Hematopoietic multipotent progenitor cell treated with erythropoietin and hydrocortisone succinate and interleukin-3 and kit ligand, for 17 days (in vitro differentiated cells): ENCODE measurements around the gene ATXN3.
"Not testable (repeated sequence)": the region's sequence is repeated elsewhere in the genome, so short reads cannot be mapped to it uniquely, and the experiment has no call there.

Experiments used
- DNase-seq: peaks from one replicate; pipeline ENCODE4 v3.0.0-alpha.2; 2015; ENCODE audit warnings: low spot score

Gene ATXN3

GRCh38 chr14:92058006-92058917 lies 48.1 kb downstream of the ATXN3 start:
- no peak for DNase-seq

DNA sequence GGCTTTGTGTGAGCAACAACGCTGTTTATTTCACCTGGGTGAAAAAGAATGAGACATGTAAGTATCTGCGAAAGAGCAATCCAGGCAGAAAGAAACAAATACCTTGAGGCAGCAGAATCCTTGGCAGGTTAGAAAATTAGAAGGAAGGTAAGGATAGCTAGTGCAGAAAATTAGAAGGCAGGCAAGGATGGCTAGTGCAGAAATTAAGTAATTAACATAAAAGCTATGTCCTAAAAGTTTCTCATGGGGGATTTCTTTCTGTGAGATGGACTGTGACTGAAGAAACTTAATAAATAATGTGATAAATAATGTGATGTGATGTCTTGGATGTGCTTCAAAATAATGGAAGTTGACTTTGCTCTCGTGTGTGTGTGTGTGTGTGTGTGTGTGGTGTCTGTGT lies 56.6 kb downstream of the ATXN3 start:
- no peak for DNase-seq

DNA sequence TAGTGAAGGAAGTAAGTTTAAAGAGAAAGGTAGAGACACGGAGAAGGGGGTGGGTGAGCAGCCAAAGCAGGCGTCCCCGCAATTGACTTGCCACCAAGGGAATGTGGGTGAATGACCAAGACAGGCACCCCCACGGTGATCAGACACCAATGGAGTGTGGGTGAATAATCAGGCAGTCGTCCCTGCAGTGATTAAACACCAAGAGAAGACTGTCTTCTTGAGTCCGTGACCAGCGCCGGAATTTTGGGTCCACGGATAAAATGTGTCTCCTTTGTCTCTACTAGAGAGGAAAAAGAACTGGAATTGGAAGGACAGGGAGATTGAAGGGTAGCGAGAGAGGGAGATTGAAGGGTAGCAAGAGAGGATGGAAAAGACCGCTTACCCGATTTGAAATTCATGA lies 57.2 kb downstream of the ATXN3 start:
- DNase-seq, result not testable (repeated sequence)

- DNase-seq, result not testable (repeated sequence)
Observed at GRCh38 chr14:92045904-92046303, 60.5 kb downstream of the ATXN3 start.

DNA sequence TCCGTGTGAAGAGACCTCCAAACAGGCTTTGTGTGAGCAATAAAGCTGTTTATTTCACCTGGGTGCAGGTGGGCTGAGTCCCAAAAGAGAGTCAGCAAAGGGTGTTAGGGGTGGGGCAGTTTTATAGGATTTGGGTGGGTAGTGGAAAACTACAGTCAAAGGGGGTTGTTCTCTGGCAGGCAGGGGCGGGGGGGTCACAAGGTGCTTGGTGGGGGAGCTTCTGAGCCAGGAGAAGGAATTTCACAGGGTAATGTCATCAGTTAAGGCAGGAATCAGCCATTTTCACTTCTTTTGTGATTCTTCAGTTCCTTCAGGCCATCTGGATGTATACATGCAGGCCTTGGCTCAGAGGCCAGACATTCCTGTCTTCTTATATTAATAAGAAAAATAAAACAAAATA lies 64.6 kb downstream of the ATXN3 start:
- DNase-seq, result not testable (repeated sequence)

- no peak for DNase-seq
Observed at GRCh38 chr14:92041203-92041602, 65.2 kb downstream of the ATXN3 start.

GRCh38 chr14:92040431-92041051 lies 65.8 kb downstream of the ATXN3 start:
- peak; percentile 23 for DNase-seq

DNA sequence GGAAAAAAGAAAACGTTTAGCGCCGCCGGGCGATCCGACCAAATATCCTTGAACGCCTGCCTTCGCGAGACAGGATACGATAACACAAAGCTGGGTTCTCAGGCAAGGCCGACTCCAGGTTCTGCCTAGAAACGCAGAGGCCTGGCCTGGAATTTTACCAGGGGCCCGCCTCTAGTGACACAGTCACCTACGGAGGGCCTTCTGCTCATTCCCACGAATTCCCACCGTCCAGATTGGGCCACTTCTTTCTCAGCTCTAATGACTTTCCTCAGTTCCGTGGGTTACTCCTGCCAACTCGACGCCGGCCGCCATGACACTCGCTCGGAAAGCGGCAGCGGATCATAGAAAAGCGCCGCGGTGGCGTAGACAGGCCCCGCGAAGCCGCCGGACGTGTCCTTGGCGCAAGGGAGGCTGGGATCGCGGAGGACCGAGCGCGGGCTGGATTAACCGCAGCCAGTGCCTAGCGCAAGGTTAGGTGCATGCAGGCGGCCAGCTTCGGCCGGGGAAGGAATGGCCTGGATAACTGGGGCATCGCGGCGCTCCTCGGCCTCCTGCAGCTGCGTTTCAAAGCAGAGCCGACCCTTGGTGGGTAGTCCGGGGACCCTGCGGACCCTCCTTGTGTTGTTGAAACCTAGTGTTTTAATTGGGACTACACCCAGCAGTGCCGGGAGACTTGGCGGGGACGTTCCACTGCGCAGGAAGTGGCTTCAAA lies 66.5 kb downstream of the ATXN3 start, which contains the start of gene TRIP11:
TSS of gene TRIP11 (minus strand) at position 341 of the 712 bp plus-strand sequence. CDS start 374 bp downstream, outside the sequence.
- DNase-seq, result peak; percentile 92

DNA sequence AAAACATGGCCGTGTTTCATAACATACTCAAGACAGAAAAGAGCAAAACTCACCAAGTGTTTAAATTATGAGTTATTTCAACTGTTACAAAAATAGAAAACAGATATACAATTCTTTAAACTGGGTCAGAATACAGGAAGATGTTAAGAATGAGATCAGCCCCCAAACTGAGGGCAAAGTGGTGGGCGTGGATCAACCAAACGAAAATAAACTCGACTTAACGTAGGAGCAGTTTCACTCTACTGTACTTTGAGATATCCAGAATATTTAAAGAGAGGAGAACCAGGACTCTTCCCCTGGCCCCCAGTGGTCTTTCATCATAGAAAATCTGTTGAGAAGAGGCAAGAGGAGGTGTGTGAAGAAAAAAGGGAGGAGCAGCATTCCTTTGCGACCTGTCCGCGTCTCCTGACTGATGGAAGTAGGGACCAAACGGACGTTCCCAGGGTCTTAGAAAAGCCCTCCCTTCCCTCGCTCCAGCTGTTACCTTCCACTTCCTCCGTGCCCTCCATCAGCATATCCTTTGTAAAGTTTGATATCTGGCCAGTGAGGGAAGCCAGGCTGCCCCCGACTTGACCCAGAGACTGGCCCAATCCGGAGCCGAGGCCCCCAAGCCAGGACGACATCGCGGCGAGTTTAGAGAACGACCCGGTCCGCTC lies 67.2 kb downstream of the ATXN3 start:
- DNase-seq, result no peak

DNA sequence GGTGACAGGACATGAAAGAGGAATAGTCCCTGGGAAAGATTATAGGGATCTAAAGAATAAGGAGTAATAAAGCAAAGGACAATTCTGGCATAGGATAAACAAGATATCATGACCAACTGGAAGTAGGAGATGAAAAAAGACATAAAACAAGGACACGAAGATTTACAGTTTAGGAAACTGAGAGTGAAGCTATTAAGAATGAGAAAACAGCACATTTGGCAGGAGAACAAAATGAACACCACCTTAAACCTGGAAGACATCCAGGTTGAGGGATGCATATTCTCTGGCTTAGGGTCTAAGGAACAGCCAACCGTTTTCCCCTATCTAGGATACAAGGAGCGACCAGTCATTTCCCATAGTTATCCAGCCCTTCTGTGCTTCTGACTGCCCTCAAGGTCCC lies 68.4 kb downstream of the ATXN3 start:
- DNase-seq, result no peak

- no peak for DNase-seq
Observed at GRCh38 chr14:92035890-92036289, 70.5 kb downstream of the ATXN3 start.

- no peak for DNase-seq
Observed at GRCh38 chr14:92033906-92034687, 72.3 kb downstream of the ATXN3 start.

DNA sequence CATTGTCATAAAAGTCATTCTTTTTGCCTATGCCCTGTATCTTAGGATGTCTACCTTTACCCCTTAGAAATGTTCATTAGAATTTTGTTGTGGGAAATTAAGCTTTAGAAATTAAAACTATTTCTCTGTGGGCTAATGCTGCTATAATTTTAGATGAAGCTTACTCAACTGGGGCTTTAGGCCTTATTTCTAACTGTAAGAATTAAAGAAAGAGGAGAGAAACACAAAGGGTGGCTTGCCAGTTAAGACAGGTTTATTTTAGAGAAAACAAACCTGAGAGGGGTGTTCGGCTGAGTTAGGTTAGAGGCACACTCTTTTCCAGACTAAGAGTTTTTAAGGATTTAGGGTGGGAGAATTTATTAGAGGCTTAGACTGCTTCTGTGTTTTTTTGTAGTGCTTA lies 72.9 kb downstream of the ATXN3 start:
- DNase-seq, result no peak

DNA sequence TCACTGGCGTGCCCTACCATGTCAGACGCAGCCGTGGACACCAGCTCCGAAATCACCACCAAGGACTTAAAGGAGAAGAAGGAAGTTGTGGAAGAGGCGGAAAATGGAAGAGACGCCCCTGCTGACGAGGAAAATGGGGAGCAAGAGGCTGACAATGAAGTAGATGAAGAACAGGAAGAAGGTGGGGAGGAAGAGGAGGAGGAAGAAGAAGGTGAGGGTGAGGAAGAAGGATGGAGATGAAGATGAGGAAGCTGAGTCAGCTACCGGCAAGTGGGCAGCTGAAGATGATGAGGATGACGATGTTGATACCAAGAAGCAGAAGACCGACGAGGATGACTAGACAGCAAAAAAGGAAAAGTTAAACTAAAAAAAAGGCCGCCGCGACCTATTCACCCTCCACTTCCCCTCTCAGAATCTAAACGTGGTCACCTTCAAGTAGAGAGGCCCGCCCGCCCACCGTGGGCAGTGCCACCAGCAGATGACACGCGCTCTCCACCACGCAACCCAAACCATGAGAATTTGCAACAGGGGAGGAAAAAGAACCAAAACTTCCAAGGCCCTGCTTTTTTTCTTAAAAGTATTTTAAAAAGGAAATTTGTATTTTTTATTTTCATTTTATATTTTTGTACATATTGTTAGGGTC lies 79.7 kb downstream of the ATXN3 start:
- DNase-seq, result no peak

DNA sequence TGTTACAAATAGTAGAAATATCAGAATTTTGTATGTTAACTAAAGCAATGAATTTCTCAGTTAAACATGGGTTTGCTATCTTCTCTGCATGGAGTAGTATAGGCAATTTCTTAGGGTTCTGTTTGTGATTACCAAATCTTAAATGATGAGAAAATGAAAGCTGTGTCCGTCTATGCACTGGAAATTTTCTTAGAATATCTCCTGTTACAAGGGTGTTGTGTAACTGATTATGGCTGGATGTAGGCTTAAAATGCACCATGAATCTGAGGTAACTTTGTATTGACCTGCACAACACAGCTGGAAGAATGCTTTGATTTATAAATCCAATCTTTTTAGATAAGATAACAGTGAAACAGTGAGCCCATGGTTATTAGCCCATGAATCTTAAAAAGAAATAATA lies 84.3 kb downstream of the ATXN3 start:
- DNase-seq, result no peak

GRCh38 chr14:92021523-92021922 lies 84.9 kb downstream of the ATXN3 start:
- DNase-seq, result no peak

- DNase-seq, result no peak
Observed at GRCh38 chr14:92014040-92014439, 92.3 kb downstream of the ATXN3 start.

- no peak for DNase-seq
Observed at GRCh38 chr14:92012121-92012748, 94.1 kb downstream of the ATXN3 start.

- DNase-seq, result no peak
Observed at GRCh38 chr14:92010644-92011043, 95.7 kb downstream of the ATXN3 start.

- DNase-seq, result no peak
Observed at GRCh38 chr14:92009604-92010003, 96.8 kb downstream of the ATXN3 start.
